Smooth muscle cell (in vitro differentiated cells): ENCODE results near the gene HDLBP. TPM values are rescaled to one million over a fixed set of nuclear protein-coding genes. Genes with fewer than 3 reads are reported as not detected.

Experiments used
- DNase-seq: peaks from one replicate; lab custom pipeline; 2025; ENCODE audit not compliant: unreplicated experiment; lab: John Stamatoyannopoulos, UW
- H2AFZ ChIP-seq: fragments of 200-600 bp; sonication (generic); 2 replicates; pipeline ENCODE4 v1.6.0; 2016; ENCODE audit warnings: antibody characterized with exemption, low read depth, mild to moderate bottlenecking
- H3F3A ChIP-seq: fragments of 200-600 bp; sonication (generic); 2 replicates; pipeline ENCODE4 v1.6.0; 2017; ENCODE audit warnings: antibody characterized with exemption, low read depth
- H3K27ac ChIP-seq: fragments of 200-600 bp; sonication (generic); 2 replicates; pipeline ENCODE4 v1.5.1; 2016; ENCODE audit warnings: low read depth, mild to moderate bottlenecking
- H3K27me3 ChIP-seq: fragments of 200-600 bp; sonication (generic); 2 replicates; pipeline ENCODE4 v1.6.1; 2016; ENCODE audit warnings: low read depth, mild to moderate bottlenecking
- H3K36me3 ChIP-seq: fragments of 200-600 bp; sonication (generic); 2 replicates; pipeline ENCODE4 v1.5.1; 2016; ENCODE audit warnings: low read depth
- H3K4me1 ChIP-seq: fragments of 200-600 bp; sonication (generic); 2 replicates; pipeline ENCODE4 v1.5.1; 2016; ENCODE audit warnings: low read depth
- H3K4me2 ChIP-seq: fragments of 200-600 bp; sonication (generic); 2 replicates; pipeline ENCODE4 v1.6.0; 2016; ENCODE audit warnings: mild to moderate bottlenecking
- H3K4me3 ChIP-seq: fragments of 200-600 bp; sonication (generic); 2 replicates; pipeline ENCODE4 v1.5.1; 2016; ENCODE audit warnings: mild to moderate bottlenecking
- H3K79me2 ChIP-seq: fragments of 200-600 bp; sonication (generic); 2 replicates; pipeline ENCODE4 v1.6.0; 2016; ENCODE audit warnings: low read depth, mild to moderate bottlenecking
- H3K9ac ChIP-seq: fragments of 200-600 bp; sonication (generic); 2 replicates; pipeline ENCODE4 v1.6.0; 2016; ENCODE audit warnings: low read depth
- H3K9me3 ChIP-seq: fragments of 200-600 bp; sonication (generic); replicated peaks from 2 replicates; pipeline ENCODE4 v1.5.1; 2016; ENCODE audit warnings: low read depth
- H4K20me1 ChIP-seq: fragments of 200-600 bp; sonication (generic); 2 replicates; pipeline ENCODE4 v1.6.0; 2016; ENCODE audit warnings: low read depth
- CTCF ChIP-seq: fragments of 200-600 bp; sonication (generic); IDR thresholded peaks from 2 replicates; pipeline ENCODE4 v1.5.1; 2017; ENCODE audit warnings: borderline replicate concordance, mild to moderate bottlenecking, antibody characterized with exemption; ENCODE audit not compliant: insufficient read depth, poor library complexity, severe bottlenecking
- WGBS: methylation state at CpG from one replicate; pipeline ENCODE4 v1.1.7; 2016; ENCODE audit warnings: low lambda C conversion rate; 5-methylcytosine and 5-hydroxymethylcytosine counted together
- polyA plus RNA-seq: library from polyadenylated mRNA; unstranded; fragments of >200 nt; fragmentation: Nextera tagmentation; extraction: Ambion mirVana; gene quantifications from 2 replicates; pipeline ENCODE4 v1.2.1, GENCODE V29; 2016
- total RNA-seq: library from RNA; depleted of rRNA; stranded (reverse); fragments of >200 nt; gene quantifications from 2 replicates; pipeline ENCODE4 v1.2.3, GENCODE V29; 2014

The HDLBP gene
- total and polyA plus RNA-seq, 2 experiments from 2014 or later = 504 to 545 TPM

- H2AFZ ChIP-seq = no peak overlapping the region
- WGBS = 98% methylated on average over 5 of the region's 5 CpGs
- TF ChIP-seq CTCF = no peak
- no peaks in the 10 kb centered on the region for H3K4me1 ChIP-seq
- no peaks in the 10 kb centered on the region for H3K9me3 ChIP-seq
- DNase-seq = no peak
- peaks cover 36% of the 10 kb centered on the region for H3K36me3 ChIP-seq
- H4K20me1 ChIP-seq = peaks cover 100% of the 10 kb centered on the region
- no peak overlapping the region for H3K9ac ChIP-seq
- peaks cover 60% of the 10 kb centered on the region for H3K79me2 ChIP-seq
- H3K27ac ChIP-seq = no peak overlapping the region
- peaks cover 44% of the 10 kb centered on the region for H3F3A ChIP-seq
- no peak overlapping the region for H3K4me3 ChIP-seq
- H3K27me3 ChIP-seq = no peaks in the 10 kb centered on the region
- H3K4me2 ChIP-seq = no peak overlapping the region
These were observed 76.7 kb downstream of the HDLBP start for GRCh38 chr2:241238693-241239198.

- Histone ChIP-seq H4K20me1 (peaks cover 100% of the 10 kb centered on the region), H3K79me2 (peaks cover 57% of the 10 kb centered on the region), H3K4me3 (no peak overlapping the region), H3K9me3 (no peaks in the 10 kb centered on the region), H3F3A (peaks cover 43% of the 10 kb centered on the region), H3K36me3 (peaks cover 33% of the 10 kb centered on the region), H3K4me2 (no peak overlapping the region), H3K27me3 (no peaks in the 10 kb centered on the region), H3K4me1 (no peaks in the 10 kb centered on the region), H3K27ac (no peak overlapping the region), H2AFZ (no peak overlapping the region), H3K9ac (no peak overlapping the region)
- 95% methylated on average over 12 of the region's 12 CpGs for WGBS
- no peak for DNase-seq
- TF ChIP-seq CTCF = no peak
These were observed 77.5 kb downstream of the HDLBP start for GRCh38 chr2:241237949-241238371.

GRCh38 chr2:241237047-241237446 is 78.4 kb downstream of the HDLBP start:
- peaks cover 26% of the 10 kb centered on the region for H3K36me3 ChIP-seq
- peaks cover 47% of the 10 kb centered on the region for H3F3A ChIP-seq
- H2AFZ ChIP-seq = no peak overlapping the region
- TF ChIP-seq CTCF = no peak
- no peak overlapping the region for H3K4me2 ChIP-seq
- no peak for DNase-seq
- H3K27me3 ChIP-seq = no peaks in the 10 kb centered on the region
- H3K9me3 ChIP-seq = no peaks in the 10 kb centered on the region
- no peak overlapping the region for H3K27ac ChIP-seq
- peaks cover 100% of the 10 kb centered on the region for H4K20me1 ChIP-seq
- peaks cover 55% of the 10 kb centered on the region for H3K79me2 ChIP-seq
- no peak overlapping the region for H3K4me3 ChIP-seq
- H3K4me1 ChIP-seq = no peaks in the 10 kb centered on the region
- no peak overlapping the region for H3K9ac ChIP-seq
- 97% methylated on average over 6 of the region's 6 CpGs for WGBS
